ENCODE measurements around the gene LHX6.

The LHX6 gene

GRCh38 chr9:122179690-122180074 is 49.1 kb downstream of the LHX6 start:
- TF ChIP-seq, protein P1, sequence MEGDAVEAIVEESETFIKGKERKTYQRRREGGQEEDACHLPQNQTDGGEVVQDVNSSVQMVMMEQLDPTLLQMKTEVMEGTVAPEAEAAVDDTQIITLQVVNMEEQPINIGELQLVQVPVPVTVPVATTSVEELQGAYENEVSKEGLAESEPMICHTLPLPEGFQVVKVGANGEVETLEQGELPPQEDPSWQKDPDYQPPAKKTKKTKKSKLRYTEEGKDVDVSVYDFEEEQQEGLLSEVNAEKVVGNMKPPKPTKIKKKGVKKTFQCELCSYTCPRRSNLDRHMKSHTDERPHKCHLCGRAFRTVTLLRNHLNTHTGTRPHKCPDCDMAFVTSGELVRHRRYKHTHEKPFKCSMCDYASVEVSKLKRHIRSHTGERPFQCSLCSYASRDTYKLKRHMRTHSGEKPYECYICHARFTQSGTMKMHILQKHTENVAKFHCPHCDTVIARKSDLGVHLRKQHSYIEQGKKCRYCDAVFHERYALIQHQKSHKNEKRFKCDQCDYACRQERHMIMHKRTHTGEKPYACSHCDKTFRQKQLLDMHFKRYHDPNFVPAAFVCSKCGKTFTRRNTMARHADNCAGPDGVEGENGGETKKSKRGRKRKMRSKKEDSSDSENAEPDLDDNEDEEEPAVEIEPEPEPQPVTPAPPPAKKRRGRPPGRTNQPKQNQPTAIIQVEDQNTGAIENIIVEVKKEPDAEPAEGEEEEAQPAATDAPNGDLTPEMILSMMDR (IDR thresholded peaks at IDR 0.05), result no peak
- TF ChIP-seq ZFX (IDR thresholded peaks at IDR 0.05; ENCODE audit: borderline replicate concordance), result no peak
- no peak overlapping the region for H3K27ac ChIP-seq

DNA sequence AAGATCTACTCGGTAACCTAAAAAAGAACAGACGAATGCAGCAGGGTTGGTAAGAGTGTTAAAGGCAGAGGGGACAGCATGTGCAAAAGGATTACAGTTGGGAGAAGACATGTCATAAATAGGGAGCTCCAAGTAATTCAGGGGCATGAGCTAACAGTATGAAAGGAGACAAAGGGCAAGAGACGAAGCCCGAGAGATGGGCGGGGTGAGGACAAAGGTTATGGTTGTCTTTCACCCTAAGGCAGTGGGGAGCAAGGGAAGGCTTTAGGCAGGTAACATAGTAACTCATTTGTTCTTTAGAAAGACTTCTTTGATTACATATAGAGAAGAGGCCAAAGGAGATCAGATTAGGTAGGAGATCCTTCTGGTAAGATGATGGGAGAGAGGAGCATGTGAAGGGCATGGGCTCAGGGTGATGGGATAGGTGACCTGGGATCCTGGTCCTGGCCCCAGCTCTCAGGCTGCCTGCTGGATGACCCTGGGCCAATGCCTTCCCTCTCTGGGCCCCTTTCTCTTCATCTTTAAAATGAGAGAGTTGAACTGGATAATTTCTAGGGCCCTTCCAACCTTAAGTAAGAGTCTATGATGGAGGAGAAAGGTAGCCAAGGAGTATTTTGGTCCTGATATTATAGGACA is 49.6 kb downstream of the LHX6 start:
- TF ChIP-seq, protein P1 (IDR thresholded peaks at IDR 0.05), result no peak
- TF ChIP-seq ZFX (IDR thresholded peaks at IDR 0.05; ENCODE audit: borderline replicate concordance), result no peak

DNA sequence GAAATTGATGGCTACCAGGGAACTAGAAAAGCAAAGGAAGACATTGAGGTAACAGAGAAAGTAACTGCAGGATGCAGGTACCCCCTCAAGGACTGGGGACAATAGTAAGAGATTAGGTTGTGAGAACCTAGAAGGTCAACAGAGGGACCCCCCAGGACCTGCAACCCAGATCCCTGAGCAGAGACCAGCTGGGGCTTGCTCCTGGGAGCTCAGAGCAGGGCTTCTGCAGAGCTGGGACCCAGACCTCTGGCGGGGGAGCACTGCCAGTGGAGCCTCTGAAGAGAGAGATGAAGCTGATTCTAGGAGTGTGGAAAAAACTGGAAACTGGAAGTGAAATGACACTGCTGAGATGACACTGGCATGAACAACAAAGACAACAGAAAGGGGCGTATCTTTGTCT is 51.8 kb downstream of the LHX6 start:
- TF ChIP-seq, protein P1 (IDR thresholded peaks at IDR 0.05), result no peak
- TF ChIP-seq ZFX (IDR thresholded peaks at IDR 0.05; ENCODE audit: borderline replicate concordance), result no peak
- no peak overlapping the region for H3K27ac ChIP-seq

More for the DNA sequence above, 49.6 kb downstream of the LHX6 start:
- no peak overlapping the region for H3K27ac ChIP-seq

DNA sequence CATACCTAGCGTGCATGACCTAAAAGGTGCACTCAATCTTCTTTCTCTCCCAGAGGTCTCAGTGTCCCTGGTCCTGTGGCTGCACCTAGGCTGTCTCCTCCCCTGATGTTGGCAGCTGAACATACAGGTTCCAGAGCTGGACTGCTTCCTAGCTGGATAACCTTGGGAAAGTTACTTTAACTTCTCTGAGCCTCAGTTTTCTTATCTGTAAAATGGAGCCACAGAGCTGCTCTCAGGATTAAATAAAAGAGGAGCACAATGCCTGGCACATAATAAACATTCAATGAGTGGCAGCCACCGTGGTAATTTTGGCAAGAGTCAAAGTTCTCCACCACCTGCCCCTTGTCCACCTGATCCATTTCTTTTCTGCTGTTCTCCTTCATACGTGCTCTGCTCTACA is 55.1 kb downstream of the LHX6 start:
- TF ChIP-seq, protein P1 (IDR thresholded peaks at IDR 0.05), result no peak
- TF ChIP-seq ZFX (IDR thresholded peaks at IDR 0.05; ENCODE audit: borderline replicate concordance), result no peak
- no peak overlapping the region for H3K27ac ChIP-seq

DNA sequence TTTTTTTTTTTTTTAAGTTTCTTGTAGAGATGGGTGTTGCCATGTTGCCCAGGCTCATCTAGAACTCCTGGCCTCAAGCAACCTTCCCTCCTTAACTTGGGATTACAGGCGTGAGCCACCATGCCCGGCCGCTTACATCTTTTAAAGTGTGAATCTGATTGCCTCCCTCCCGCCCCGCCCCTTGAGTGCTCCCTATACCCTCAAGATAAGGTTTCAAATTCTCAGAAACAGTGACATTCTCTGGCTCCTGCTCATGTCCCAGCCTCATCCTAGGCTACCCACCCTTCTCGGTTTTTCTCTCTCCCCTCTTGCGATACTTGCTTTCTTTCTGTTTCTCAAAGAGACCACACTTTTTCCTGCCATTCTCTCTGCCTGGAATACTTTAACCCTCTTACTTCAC is 56.6 kb downstream of the LHX6 start:
- H3K27ac ChIP-seq, result no peak overlapping the region
- TF ChIP-seq ZFX (IDR thresholded peaks at IDR 0.05; ENCODE audit: borderline replicate concordance), result no peak
- TF ChIP-seq, protein P1 (IDR thresholded peaks at IDR 0.05), result no peak

DNA sequence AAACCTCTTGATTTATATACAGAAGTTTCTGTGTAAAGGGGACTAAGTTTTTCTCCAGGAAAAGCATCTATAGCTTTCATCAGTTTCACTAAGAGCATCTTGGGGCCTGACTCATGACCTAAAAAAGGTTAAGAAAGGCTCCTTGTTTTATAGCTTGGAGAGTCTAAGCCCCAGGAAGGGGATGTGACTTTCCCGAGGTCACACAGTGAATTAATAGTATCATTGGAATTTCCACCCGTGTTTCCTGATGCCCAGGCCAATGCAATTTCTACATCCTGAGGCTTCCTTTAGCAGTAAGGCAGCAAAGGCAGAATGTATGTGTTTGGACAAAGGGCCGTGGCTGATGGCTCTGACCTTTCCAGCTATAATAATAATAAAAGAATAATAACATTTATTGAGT is 60.4 kb downstream of the LHX6 start:
- no peak for TF ChIP-seq ZFX (IDR thresholded peaks at IDR 0.05; ENCODE audit: borderline replicate concordance)
- TF ChIP-seq, protein P1 (IDR thresholded peaks at IDR 0.05), result no peak
- H3K27ac ChIP-seq, result no peak overlapping the region

DNA sequence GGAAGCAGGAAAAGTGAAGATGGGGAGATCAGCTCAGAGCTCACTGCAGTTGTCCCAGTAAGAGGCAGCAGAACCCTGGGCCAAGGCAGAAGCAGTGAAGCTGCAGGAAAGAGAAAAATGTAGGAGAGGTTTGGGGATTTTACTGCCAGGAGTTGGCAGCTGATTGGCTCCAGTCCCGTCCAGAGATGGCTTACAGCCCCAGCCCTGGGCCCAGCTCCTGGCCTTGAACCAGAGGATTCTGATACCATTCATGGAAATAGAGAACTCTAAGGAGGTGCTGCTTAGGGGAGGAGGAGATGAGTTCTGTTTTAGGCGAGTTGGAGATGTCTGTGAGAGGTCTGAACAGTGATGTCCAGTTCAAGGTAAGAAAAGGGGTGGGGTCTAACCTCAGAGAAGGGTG is 64.5 kb downstream of the LHX6 start:
- TF ChIP-seq, protein P1 (IDR thresholded peaks at IDR 0.05), result no peak
- no peak for TF ChIP-seq ZFX (IDR thresholded peaks at IDR 0.05; ENCODE audit: borderline replicate concordance)
- H3K27ac ChIP-seq, result no peak overlapping the region

Measured in 22Rv1 (cell line).